GM19351 (cell line): ENCODE results near the gene BTBD9.

Experiments
- ATAC-seq: cut with Tn5 transposase; IDR thresholded peaks from one replicate; pipeline ENCODE4 v1.9.1; 2021; ENCODE audit warnings: mild to moderate bottlenecking, moderate library complexity; ENCODE audit not compliant: unreplicated experiment

The BTBD9 gene

GRCh38 chr6:38264605-38265004 is 375.1 kb downstream of the BTBD9 start:
- ATAC-seq: no peak

DNA sequence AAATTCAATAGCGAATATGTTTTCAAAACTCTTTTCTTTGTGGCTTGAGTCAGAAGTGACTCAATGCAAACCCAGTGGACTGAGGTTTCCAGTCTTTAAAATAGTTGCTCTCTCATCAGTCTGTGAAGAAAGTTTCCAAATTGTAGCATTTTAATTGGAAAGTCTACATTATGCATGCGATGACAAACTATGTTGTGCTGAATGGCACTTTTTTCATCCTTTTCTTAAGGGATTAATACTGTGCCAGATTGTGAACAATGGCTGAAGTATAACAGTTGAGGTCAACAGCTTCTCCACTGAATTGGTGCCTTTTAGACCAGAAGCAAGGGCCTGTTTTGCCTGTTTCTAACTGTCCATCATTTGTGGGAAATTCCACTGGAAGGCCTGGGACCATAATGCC is 377.1 kb downstream of the BTBD9 start:
- ATAC-seq: no peak

GRCh38 chr6:38262026-38262425 is 377.7 kb downstream of the BTBD9 start:
- no peak for ATAC-seq

- ATAC-seq: no peak
These were observed 378.1 kb downstream of the BTBD9 start for GRCh38 chr6:38261626-38262025.

DNA sequence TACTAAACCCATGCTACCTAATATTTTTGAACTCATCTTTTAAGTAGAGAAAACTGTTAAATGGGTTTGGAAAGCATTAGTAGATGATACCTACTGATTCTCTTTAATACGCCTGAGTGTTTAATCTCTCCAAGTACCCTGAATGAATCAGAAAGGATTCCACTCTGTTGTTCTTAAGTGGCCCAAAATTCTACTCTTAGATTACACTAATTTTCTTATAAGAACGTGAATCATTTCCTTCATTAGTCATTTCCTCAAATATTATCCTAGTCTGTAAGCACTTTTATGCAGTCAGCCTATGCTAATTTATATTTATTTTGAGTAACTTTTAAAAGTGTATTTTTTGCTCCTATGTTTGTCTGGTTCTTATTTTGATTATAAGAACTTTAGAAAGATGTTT is 380.0 kb downstream of the BTBD9 start:
- no peak for ATAC-seq

- ATAC-seq: no peak
These were observed 391.1 kb downstream of the BTBD9 start for GRCh38 chr6:38248500-38249234.

GRCh38 chr6:38245295-38245694 is 394.4 kb downstream of the BTBD9 start:
- no peak for ATAC-seq

GRCh38 chr6:38244869-38245268 is 394.9 kb downstream of the BTBD9 start:
- no peak for ATAC-seq

GRCh38 chr6:38241200-38241871 is 398.4 kb downstream of the BTBD9 start:
- no peak for ATAC-seq

DNA sequence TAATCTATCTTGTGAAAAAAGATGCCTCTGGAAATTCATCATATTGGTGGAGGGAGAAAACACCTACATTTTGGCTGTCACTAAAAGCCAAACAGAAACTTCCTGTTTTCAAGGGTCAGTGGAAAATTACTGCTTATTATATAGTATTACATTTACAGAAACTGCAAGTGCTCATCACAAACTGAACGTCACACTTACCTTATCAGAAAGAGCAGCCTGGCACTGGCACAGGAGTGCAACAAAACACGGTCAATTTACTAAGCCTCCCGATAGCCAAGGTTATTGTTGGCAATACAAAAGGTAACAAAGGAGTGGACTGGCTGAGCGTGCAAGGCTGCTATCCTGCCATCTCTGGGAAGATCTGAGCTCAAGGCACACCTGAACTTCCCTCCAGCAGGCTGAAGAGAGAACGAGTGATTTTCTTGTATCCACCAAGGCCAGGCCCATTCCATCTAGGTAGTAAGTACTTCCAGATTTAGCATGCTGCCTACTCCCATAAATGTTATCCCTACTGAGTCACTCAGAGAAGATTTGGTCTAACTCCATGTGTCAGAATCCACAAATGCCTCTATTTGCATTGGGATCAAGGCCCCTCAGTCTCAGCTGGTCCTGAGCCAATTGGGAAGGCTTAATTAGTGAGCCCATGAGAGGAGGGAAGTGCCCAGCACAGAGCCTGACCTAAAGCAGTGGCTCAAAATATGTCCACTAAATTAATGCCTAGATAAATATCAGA is 399.8 kb downstream of the BTBD9 start:
- ATAC-seq: no peak

- no peak for ATAC-seq
These were observed 403.1 kb downstream of the BTBD9 start for GRCh38 chr6:38236631-38237030.

GRCh38 chr6:38234934-38235682 is 404.6 kb downstream of the BTBD9 start:
- ATAC-seq: peak; percentile 85

DNA sequence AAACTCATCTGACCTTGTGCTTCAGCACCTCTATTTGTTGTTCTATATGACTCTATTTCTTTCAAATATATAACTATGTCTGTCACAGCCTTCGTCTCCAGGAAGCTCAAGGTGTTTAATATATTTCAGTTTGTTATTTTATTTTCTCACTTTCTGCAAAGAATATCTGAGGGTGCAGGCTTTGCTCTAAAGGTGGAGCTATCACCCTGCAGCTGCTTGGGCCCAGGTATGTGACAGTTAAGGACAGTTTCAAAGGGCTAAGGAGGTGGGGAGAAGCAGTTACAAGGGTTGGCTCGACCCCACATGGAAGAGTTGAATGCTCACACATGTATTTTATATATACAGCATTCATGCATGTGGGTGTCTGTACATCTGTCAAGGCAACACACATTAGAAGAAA is 405.6 kb downstream of the BTBD9 start:
- no peak for ATAC-seq

DNA sequence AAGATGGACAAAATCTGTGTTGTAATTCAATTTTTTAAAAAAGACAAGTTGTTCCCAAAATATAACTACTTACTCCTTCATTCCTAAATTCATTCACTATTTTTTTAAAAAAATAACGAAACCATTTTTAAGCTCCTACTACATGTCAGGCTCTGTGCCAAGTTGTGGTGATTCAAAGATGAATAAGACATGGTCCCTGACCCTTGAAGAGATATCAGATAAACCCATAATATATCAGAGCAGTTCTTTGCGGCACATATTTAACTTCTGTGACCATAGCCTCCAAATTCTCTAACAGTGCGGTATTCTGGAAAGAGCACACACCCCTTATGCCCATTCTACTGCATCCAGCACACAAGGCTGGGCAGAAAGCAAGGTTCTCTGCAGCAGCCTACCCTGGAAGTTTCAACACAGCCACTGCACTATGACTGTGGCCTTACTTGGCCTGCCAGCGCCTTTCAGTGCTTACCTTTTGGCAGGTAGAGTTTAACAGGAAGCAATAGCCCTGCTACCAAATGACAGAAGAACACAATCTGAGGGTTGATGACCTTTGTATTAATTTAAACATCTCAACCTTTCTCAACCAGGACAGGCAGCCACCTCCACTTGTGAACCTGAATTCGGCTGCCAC is 406.5 kb downstream of the BTBD9 start:
- no peak for ATAC-seq

DNA sequence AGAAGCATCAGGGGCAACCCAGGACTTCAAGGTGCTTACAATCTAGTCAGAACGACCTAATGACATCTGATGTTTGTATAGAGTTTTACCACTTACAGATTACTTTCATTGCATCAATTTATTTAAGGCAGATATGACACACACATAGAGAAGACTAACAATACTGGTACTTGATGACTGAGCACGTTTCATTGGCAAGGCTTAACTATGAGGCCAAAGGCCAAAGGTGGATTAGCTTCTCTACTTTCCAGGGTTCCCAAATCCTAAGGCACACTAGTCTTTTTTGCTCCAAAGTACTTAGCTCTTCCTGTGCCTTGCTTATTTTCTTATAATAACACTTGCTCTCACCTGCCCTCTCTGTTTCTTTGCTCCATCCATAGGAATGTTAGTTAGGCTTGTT is 414.0 kb downstream of the BTBD9 start:
- ATAC-seq: no peak

- no peak for ATAC-seq
These were observed 418.5 kb downstream of the BTBD9 start for GRCh38 chr6:38221251-38221650.

DNA sequence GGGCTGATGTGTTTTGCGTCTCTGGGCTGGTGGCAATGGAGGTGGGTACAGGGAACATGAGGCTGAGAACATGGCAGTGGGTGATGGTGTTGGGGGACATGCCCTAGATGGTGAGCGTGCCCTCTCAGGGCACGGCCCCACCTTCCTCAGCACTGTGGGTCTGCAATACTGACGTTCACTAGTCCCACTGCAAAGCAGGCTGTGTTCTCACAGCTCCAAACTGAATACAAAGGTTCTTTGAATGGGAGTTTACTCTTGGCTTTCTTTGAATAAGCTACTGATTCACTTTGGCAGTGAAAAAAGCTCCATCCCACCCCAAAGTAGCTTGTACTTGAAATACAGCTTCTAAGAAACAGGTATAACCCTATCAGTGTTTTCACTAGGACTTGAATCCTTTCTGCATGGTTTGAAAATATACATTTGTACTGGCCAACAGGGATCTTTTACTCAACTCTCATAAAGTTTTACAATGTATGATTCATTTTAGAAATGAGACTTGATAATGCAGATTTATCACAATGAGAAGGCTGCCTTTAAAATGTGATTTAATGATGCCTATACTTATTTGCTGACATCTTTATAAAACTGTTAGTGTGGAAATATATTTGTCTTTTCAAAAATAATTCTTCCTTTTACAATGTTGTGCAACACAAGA is 419.5 kb downstream of the BTBD9 start:
- no peak for ATAC-seq

DNA sequence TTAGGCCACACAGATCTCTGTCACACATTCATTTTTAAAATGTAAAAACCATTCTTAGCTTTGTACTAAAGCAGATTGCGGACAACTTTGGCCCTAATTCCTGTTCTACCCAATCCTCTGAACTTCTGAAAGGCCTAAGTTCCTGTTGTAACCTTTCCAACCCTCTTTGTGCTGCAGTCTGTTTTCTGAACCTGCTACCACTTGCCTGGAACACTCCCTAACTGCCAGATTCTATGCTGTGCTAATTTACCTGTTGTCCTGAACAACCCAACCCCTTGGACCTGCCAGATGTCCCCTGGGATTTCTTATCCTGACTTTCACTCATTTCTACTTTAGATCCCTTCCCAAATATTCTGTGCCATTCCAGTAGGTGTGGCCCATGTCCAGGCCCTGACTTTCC is 421.5 kb downstream of the BTBD9 start:
- ATAC-seq: no peak

GRCh38 chr6:38216451-38216850 is 423.3 kb downstream of the BTBD9 start:
- no peak for ATAC-seq

- ATAC-seq: no peak
These were observed 423.9 kb downstream of the BTBD9 start for GRCh38 chr6:38215651-38216311.
